Neural cell (in vitro differentiated cells): ENCODE measurements around the gene GGT6.

Experiments used
- EP300 ChIP-seq: fragments of 450-650 bp; conservative IDR thresholded peaks from 2 replicates; pipeline ENCODE4 v1.6.1; 2014; ENCODE audit warnings: antibody characterized with exemption, mild to moderate bottlenecking, moderate library complexity; ENCODE audit not compliant: poor library complexity, severe bottlenecking
- EZH2 ChIP-seq: fragments of 200-600, 300-800 bp; shearing (Covaris generic), sonication (generic); IDR thresholded peaks from 2 replicates; pipeline ENCODE4 v1.6.1; 2014; ENCODE audit warnings: antibody characterized with exemption, low read length, borderline replicate concordance, mild to moderate bottlenecking; ENCODE audit not compliant: insufficient read depth, poor library complexity, severe bottlenecking
- POLR2AphosphoS5 ChIP-seq: IDR thresholded peaks from 2 replicates; pipeline ENCODE4 v1.6.1; 2012
- RAD21 ChIP-seq: fragments of 450-650 bp; conservative IDR thresholded peaks from 2 replicates; pipeline ENCODE4 v1.6.1; 2014; ENCODE audit warnings: antibody characterized with exemption, mild to moderate bottlenecking, moderate library complexity
- REST ChIP-seq: IDR thresholded peaks from 2 replicates; pipeline ENCODE4 v1.6.1; 2012; ENCODE audit warnings: borderline replicate concordance
- SMC3 ChIP-seq: fragments of 450-650 bp; conservative IDR thresholded peaks from 2 replicates; pipeline ENCODE4 v1.6.1; 2014; ENCODE audit warnings: antibody characterized with exemption, mild to moderate bottlenecking, moderate library complexity; ENCODE audit not compliant: poor library complexity
- TAF1 ChIP-seq: IDR thresholded peaks from 2 replicates; pipeline ENCODE4 v1.6.1; 2012; ENCODE audit warnings: low read depth
- TF ChIP-seq, protein P1 (sequence below): fragments of 450-650 bp; IDR thresholded peaks from 2 replicates; pipeline ENCODE4 v1.5.1; 2014; ENCODE audit warnings: antibody characterized with exemption, mild to moderate bottlenecking, moderate library complexity; ENCODE audit not compliant: poor library complexity, severe bottlenecking

GRCh38 chr17:4523946-4524345, 36.4 kb downstream of the GGT6 start:
- TF ChIP-seq, protein P1, sequence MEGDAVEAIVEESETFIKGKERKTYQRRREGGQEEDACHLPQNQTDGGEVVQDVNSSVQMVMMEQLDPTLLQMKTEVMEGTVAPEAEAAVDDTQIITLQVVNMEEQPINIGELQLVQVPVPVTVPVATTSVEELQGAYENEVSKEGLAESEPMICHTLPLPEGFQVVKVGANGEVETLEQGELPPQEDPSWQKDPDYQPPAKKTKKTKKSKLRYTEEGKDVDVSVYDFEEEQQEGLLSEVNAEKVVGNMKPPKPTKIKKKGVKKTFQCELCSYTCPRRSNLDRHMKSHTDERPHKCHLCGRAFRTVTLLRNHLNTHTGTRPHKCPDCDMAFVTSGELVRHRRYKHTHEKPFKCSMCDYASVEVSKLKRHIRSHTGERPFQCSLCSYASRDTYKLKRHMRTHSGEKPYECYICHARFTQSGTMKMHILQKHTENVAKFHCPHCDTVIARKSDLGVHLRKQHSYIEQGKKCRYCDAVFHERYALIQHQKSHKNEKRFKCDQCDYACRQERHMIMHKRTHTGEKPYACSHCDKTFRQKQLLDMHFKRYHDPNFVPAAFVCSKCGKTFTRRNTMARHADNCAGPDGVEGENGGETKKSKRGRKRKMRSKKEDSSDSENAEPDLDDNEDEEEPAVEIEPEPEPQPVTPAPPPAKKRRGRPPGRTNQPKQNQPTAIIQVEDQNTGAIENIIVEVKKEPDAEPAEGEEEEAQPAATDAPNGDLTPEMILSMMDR: no peak
- TF ChIP-seq TAF1: no peak
- no peak for TF ChIP-seq EP300
- TF ChIP-seq SMC3: no peak
- no peak for TF ChIP-seq EZH2
- no peak for TF ChIP-seq RAD21
- no peak for TF ChIP-seq REST
- no peak for TF ChIP-seq POLR2AphosphoS5
